Neutrophil (primary cell): Measurements from ENCODE around the gene PHOSPHO1.

Experiments
- H3K27ac ChIP-seq: fragments of 200-600 bp; sonication (generic); 2 replicates; pipeline ENCODE4 v1.5.1; 2016; ENCODE audit warnings: mild to moderate bottlenecking, moderate library complexity
- H3K27me3 ChIP-seq: fragments of 200-600 bp; sonication (generic); 2 replicates; pipeline ENCODE4 v1.6.0; 2016; ENCODE audit warnings: mild to moderate bottlenecking
- H3K36me3 ChIP-seq: fragments of 200-600 bp; sonication (generic); 2 replicates; pipeline ENCODE4 v1.5.1; 2017
- H3K4me1 ChIP-seq, 2 experiments: fragments of 200-600 bp in 1 of 2; sonication (generic) in 1 of 2; 1 replicate in 1 of 2; 2 replicates in 1 of 2; pipeline versions ENCODE4 v1.5.1 to v1.6.1; 2013 to 2016; ENCODE audit warnings: low read depth in 1 of 2, low read length in 1 of 2, mild to moderate bottlenecking in 1 of 2, moderate library complexity in 1 of 2; ENCODE audit not compliant: control insufficient read depth in 1 of 2, insufficient read depth in 1 of 2
- H3K4me3 ChIP-seq, 2 experiments: fragments of 200-600 bp in 1 of 2; sonication (generic) in 1 of 2; 1 replicate in 1 of 2; 2 replicates in 1 of 2; pipeline ENCODE4 v1.5.1; 2013 to 2016; ENCODE audit warnings: low read depth in 1 of 2, low read length in 1 of 2, mild to moderate bottlenecking in 1 of 2, moderate library complexity in 1 of 2
- H3K9me3 ChIP-seq: fragments of 200-600 bp; sonication (generic); 2 replicates; pipeline ENCODE4 v1.5.1; 2016
- CTCF ChIP-seq: fragments of 200-600 bp; sonication (generic); IDR thresholded peaks from 2 replicates; pipeline ENCODE4 v1.5.1; 2016; ENCODE audit warnings: antibody characterized with exemption

The PHOSPHO1 gene

GRCh38 chr17:49259663-49260010 lies 29.1 kb upstream of the PHOSPHO1 start:
- peak overlapping the region; percentile 70 to 71 for H3K4me3 ChIP-seq
- H3K9me3 ChIP-seq: no peaks in the 10 kb centered on the region
- no peaks in the 10 kb centered on the region for H3K36me3 ChIP-seq
- H3K4me1 ChIP-seq: peaks cover 29 to 41% of the 10 kb centered on the region in 2 experiments
- peak overlapping the region; percentile 87 for H3K27ac ChIP-seq
- H3K27me3 ChIP-seq: no peaks in the 10 kb centered on the region
- TF ChIP-seq CTCF: no peak

- no peaks in the 10 kb centered on the region for H3K9me3 ChIP-seq
- H3K27me3 ChIP-seq: no peaks in the 10 kb centered on the region
- H3K36me3 ChIP-seq: no peaks in the 10 kb centered on the region
- H3K4me1 ChIP-seq: peaks cover 41 to 54% of the 10 kb centered on the region in 2 experiments
- H3K4me3 ChIP-seq: no peak overlapping the region
- no peak for TF ChIP-seq CTCF
- peak overlapping the region; percentile 51 for H3K27ac ChIP-seq
Measured at GRCh38 chr17:49258394-49258793, 27.8 kb upstream of the PHOSPHO1 start.

- no peaks in the 10 kb centered on the region for H3K9me3 ChIP-seq
- peaks cover 59 to 73% of the 10 kb centered on the region in 2 experiments for H3K4me1 ChIP-seq
- H3K27ac ChIP-seq: peak overlapping the region; percentile 68
- no peaks in the 10 kb centered on the region for H3K27me3 ChIP-seq
- peak overlapping the region in 1 of 2 experiments; percentile 36 for H3K4me3 ChIP-seq
- no peaks in the 10 kb centered on the region for H3K36me3 ChIP-seq
- TF ChIP-seq CTCF: no peak
Measured at GRCh38 chr17:49255125-49255524, 24.5 kb upstream of the PHOSPHO1 start.

GRCh38 chr17:49254066-49254465 lies 23.5 kb upstream of the PHOSPHO1 start:
- Histone ChIP-seq H3K4me1 (peaks cover 51 to 67% of the 10 kb centered on the region in 2 experiments), H3K9me3 (no peaks in the 10 kb centered on the region), H3K27me3 (no peaks in the 10 kb centered on the region), H3K27ac (peak overlapping the region; percentile 97), H3K4me3 (no peak overlapping the region), H3K36me3 (no peaks in the 10 kb centered on the region)
- no peak for TF ChIP-seq CTCF

GRCh38 chr17:49252148-49252695 lies 21.6 kb upstream of the PHOSPHO1 start:
- peak; percentile 59 for TF ChIP-seq CTCF
- H3K27ac ChIP-seq: peak overlapping the region; percentile 97
- H3K4me1 ChIP-seq: peaks cover 51 to 62% of the 10 kb centered on the region in 2 experiments
- no peaks in the 10 kb centered on the region for H3K36me3 ChIP-seq
- no peaks in the 10 kb centered on the region for H3K9me3 ChIP-seq
- H3K27me3 ChIP-seq: no peaks in the 10 kb centered on the region
- peak overlapping the region in 1 of 2 experiments; percentile 49 for H3K4me3 ChIP-seq
